NB4 (cell line): ENCODE measurements around the gene DHX58.

ENCODE experiments used
- MYC ChIP-seq: IDR thresholded peaks from 2 replicates; pipeline ENCODE4 v1.6.1; 2011; ENCODE audit warnings: low read depth, low read length
- POLR2A ChIP-seq: IDR thresholded peaks from 2 replicates; pipeline ENCODE4 v1.6.1; 2011; ENCODE audit warnings: mild to moderate bottlenecking; ENCODE audit not compliant: insufficient read length; ENCODE audit errors: extremely low read depth
- TF ChIP-seq, protein P1 (sequence below): IDR thresholded peaks from one replicate; pipeline ENCODE4 v1.5.1; 2012; ENCODE audit warnings: low read depth, low read length
- TF ChIP-seq, protein P2 (sequence below): IDR thresholded peaks from 2 replicates; pipeline ENCODE4 v1.6.1; 2011; ENCODE audit warnings: low read depth, low read length

DNA sequence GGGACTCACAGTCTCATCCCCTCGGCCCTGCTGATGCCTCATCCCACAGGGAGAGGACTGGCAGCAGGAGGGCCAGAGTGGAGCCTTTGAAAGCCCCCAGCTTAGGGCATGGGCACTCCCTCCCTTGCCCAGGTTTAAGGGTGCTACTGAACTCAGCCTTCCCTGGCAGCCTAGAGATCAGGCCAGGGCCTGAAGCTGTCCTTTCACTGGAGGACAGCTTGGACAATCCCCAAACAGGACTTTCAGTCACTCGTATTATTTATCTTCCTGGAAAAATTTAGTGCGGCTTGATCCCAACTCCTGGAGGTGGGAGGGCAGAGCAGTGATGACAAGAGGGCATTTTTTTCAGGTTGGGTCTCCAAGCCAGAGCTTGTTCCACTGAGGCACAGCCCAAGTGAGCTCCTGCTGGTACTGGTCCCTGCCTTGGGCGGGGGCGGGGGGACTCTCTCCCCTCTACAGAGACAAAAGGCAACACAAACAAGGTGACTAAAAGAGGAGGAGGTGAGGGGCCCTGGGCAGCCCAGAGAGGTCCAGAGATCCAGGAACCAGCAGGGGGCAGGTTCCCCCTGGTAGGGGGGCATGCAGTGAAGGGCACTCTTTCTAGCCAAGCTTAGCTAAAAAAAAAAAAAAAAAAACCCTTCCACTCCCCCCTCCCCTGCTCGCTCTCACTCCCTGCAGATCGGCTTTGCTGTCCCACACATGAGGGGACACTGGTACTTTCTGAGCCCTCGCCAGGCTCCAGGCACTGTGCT lies 16.0 kb downstream of the DHX58 start:
- TF ChIP-seq, protein P1, sequence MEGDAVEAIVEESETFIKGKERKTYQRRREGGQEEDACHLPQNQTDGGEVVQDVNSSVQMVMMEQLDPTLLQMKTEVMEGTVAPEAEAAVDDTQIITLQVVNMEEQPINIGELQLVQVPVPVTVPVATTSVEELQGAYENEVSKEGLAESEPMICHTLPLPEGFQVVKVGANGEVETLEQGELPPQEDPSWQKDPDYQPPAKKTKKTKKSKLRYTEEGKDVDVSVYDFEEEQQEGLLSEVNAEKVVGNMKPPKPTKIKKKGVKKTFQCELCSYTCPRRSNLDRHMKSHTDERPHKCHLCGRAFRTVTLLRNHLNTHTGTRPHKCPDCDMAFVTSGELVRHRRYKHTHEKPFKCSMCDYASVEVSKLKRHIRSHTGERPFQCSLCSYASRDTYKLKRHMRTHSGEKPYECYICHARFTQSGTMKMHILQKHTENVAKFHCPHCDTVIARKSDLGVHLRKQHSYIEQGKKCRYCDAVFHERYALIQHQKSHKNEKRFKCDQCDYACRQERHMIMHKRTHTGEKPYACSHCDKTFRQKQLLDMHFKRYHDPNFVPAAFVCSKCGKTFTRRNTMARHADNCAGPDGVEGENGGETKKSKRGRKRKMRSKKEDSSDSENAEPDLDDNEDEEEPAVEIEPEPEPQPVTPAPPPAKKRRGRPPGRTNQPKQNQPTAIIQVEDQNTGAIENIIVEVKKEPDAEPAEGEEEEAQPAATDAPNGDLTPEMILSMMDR = peak; percentile 16
- no peak for TF ChIP-seq POLR2A
- TF ChIP-seq MYC = no peak
- TF ChIP-seq, protein P2, sequence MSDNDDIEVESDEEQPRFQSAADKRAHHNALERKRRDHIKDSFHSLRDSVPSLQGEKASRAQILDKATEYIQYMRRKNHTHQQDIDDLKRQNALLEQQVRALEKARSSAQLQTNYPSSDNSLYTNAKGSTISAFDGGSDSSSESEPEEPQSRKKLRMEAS = no peak
